PC-9 (cell line): ENCODE results near the gene SH3GL3. TPM values are rescaled to one million over a fixed set of nuclear protein-coding genes. Genes with fewer than 3 reads are reported as not detected.

Experiments used
- BruUV-seq: library from RNA; stranded (reverse); fragments of 400-500 nt; replicated peaks from 2 replicates; lab custom pipeline; 2021; lab: Mats Ljungman, UMichigan
- CTCF ChIA-PET: fragments of 300-600 bp; sonication (Branson Sonifier 250); formaldehyde crosslinking; loops from one replicate; lab custom pipeline; 2022; ENCODE audit warnings: antibody characterized with exemption; lab: Charles Lee
- POLR2A ChIA-PET: fragments of 300-600 bp; sonication (Branson Sonifier 250); formaldehyde crosslinking; loops from one replicate; lab custom pipeline; 2022; ENCODE audit warnings: antibody characterized with exemption; ENCODE audit not compliant: unreplicated experiment; lab: Charles Lee
- DNase-seq, 2 experiments: peaks; one replicate each; pipeline versions ENCODE4 v3.0.0 to v3.0.0-alpha.2; 2015 to 2022; ENCODE audit warnings: mixed read lengths in 1 of 2
- H2AFZ ChIP-seq: fragments of 200-600 bp; sonication (generic); 2 replicates; pipeline ENCODE4 v1.8.1; 2017; ENCODE audit warnings: antibody characterized with exemption
- H3F3A ChIP-seq: fragments of 200-600 bp; sonication (generic); 2 replicates; pipeline ENCODE4 v1.8.1; 2017; ENCODE audit warnings: antibody characterized with exemption, mild to moderate bottlenecking, low read depth; ENCODE audit not compliant: insufficient read depth
- H3K27ac ChIP-seq: fragments of 200-600 bp; sonication (generic); 2 replicates; pipeline ENCODE4 v1.6.1; 2016; ENCODE audit warnings: mixed run types
- H3K27me3 ChIP-seq: fragments of 200-600 bp; sonication (generic); 2 replicates; pipeline ENCODE4 v1.6.1; 2016; ENCODE audit warnings: low read depth, mixed run types; ENCODE audit not compliant: insufficient read depth
- H3K36me3 ChIP-seq: fragments of 200-600 bp; sonication (generic); 2 replicates; pipeline ENCODE4 v1.6.1; 2016; ENCODE audit warnings: low read depth, mixed run types
- H3K4me1 ChIP-seq: fragments of 200-600 bp; sonication (generic); replicated peaks from 2 replicates; pipeline ENCODE4 v1.6.1; 2016; ENCODE audit warnings: mixed run types; ENCODE audit not compliant: insufficient read depth
- H3K4me2 ChIP-seq: fragments of 200-600 bp; sonication (generic); 2 replicates; pipeline ENCODE4 v1.6.1; 2017; ENCODE audit warnings: mixed run types
- H3K4me3 ChIP-seq: fragments of 200-600 bp; sonication (generic); 2 replicates; pipeline ENCODE4 v1.6.1; 2016; ENCODE audit warnings: mixed run types
- H3K79me2 ChIP-seq: fragments of 200-600 bp; sonication (generic); 2 replicates; pipeline ENCODE4 v1.6.1; 2017; ENCODE audit warnings: low read depth, mixed run types
- H3K9me2 ChIP-seq: fragments of 200-600 bp; sonication (generic); 2 replicates; pipeline ENCODE4 v1.8.1; 2017; ENCODE audit warnings: mild to moderate bottlenecking; ENCODE audit not compliant: insufficient read depth
- H3K9me3 ChIP-seq: fragments of 200-600 bp; sonication (generic); 2 replicates; pipeline ENCODE4 v1.8.1; 2016; ENCODE audit warnings: low read depth; ENCODE audit not compliant: insufficient read depth
- H4K20me1 ChIP-seq: fragments of 200-600 bp; sonication (generic); 2 replicates; pipeline ENCODE4 v1.8.1; 2017; ENCODE audit not compliant: insufficient read depth
- CTCF ChIP-seq: fragments of 200-600 bp; sonication (generic); conservative IDR thresholded peaks from 2 replicates; pipeline ENCODE4 v1.6.1; 2017; ENCODE audit warnings: mixed run types, antibody characterized with exemption, mild to moderate bottlenecking, moderate library complexity
- EZH2 ChIP-seq: fragments of 200-600 bp; sonication (generic); IDR thresholded peaks from 2 replicates; pipeline ENCODE4 v1.8.0; 2017; ENCODE audit warnings: antibody characterized with exemption, low read depth
- intact Hi-C: fragments of 100-400 bp; cut with micrococcal nuclease; formaldehyde crosslinking; loops from one replicate; pipeline ENCODE4 v1.10.0; 2022; ENCODE audit not compliant: unreplicated experiment
- total RNA-seq: library from RNA; stranded (reverse); gene quantifications from 2 replicates; pipeline ENCODE4 v1.2.3, GENCODE V29; 2021

The SH3GL3 gene
- total RNA-seq, 1 experiment from 2014 or later: 0.22 TPM

GRCh38 chr15:83598031-83598430, 150.9 kb downstream of the SH3GL3 start:
- Histone ChIP-seq H4K20me1 (no peaks in the 10 kb centered on the region), H3K79me2 (no peaks in the 10 kb centered on the region), H2AFZ (peak overlapping the region; percentile 57; the same call in 1 of the 2 replicates), H3K9me2 (no peaks in the 10 kb centered on the region), H3K4me3 (no peak overlapping the region), H3K4me2 (no peak overlapping the region), H3K9me3 (no peaks in the 10 kb centered on the region), H3K27ac (no peak overlapping the region), H3F3A (no peaks in the 10 kb centered on the region), H3K27me3 (no peaks in the 10 kb centered on the region), H3K36me3 (no peaks in the 10 kb centered on the region), H3K4me1 (no peaks in the 10 kb centered on the region)
- TF ChIP-seq EZH2 (no peak), CTCF (no peak)
- ChIA-PET CTCF (no interaction called here), POLR2A (no interaction called here)
- DNase-seq: no peak
- BruUV-seq: no TSS peak
- intact Hi-C loops: no loop called here

GRCh38 chr15:83602021-83602420, 154.9 kb downstream of the SH3GL3 start:
- Histone ChIP-seq H3K9me3 (no peaks in the 10 kb centered on the region), H3K79me2 (no peaks in the 10 kb centered on the region), H3K4me2 (no peak overlapping the region), H3K27ac (no peak overlapping the region), H3K27me3 (no peaks in the 10 kb centered on the region), H3F3A (no peaks in the 10 kb centered on the region), H3K36me3 (no peaks in the 10 kb centered on the region), H3K4me3 (no peak overlapping the region), H3K9me2 (no peaks in the 10 kb centered on the region), H3K4me1 (no peaks in the 10 kb centered on the region), H4K20me1 (no peaks in the 10 kb centered on the region), H2AFZ (no peak overlapping the region)
- ChIA-PET POLR2A (no interaction called here), CTCF (no interaction called here)
- no TSS peak for BruUV-seq
- no peak for DNase-seq
- intact Hi-C loops: no loop called here
- TF ChIP-seq CTCF (no peak), EZH2 (no peak)

GRCh38 chr15:83604549-83604948, 157.4 kb downstream of the SH3GL3 start:
- no peaks in the 10 kb centered on the region for H3K9me2 ChIP-seq
- H2AFZ ChIP-seq: no peak overlapping the region
- H4K20me1 ChIP-seq: no peaks in the 10 kb centered on the region
- H3K4me2 ChIP-seq: no peak overlapping the region
- TF ChIP-seq EZH2 (no peak), CTCF (no peak)
- no peaks in the 10 kb centered on the region for H3K4me1 ChIP-seq
- H3K36me3 ChIP-seq: no peaks in the 10 kb centered on the region
- DNase-seq: no peak
- intact Hi-C loops: no loop called here
- H3K27ac ChIP-seq: no peak overlapping the region
- BruUV-seq: no TSS peak
- H3K27me3 ChIP-seq: no peaks in the 10 kb centered on the region
- POLR2A ChIA-PET: no interaction called here
- no peaks in the 10 kb centered on the region for H3K9me3 ChIP-seq
- no peaks in the 10 kb centered on the region for H3F3A ChIP-seq
- H3K79me2 ChIP-seq: no peaks in the 10 kb centered on the region
- CTCF ChIA-PET: no interaction called here
- no peak overlapping the region for H3K4me3 ChIP-seq
